HFFc6 (cell line): ENCODE measurements around the gene PARD3B. TPM values are rescaled to one million over a fixed set of nuclear protein-coding genes. Genes with fewer than 3 reads are reported as not detected.

Experiments used
- DNase-seq: peaks from one replicate; pipeline ENCODE4 v3.0.0-alpha.2; 2018
- H3K27ac Mint-ChIP-seq: 2 replicates; pipeline ENCODE4 v1.8.0; 2020; ENCODE audit warnings: mild to moderate bottlenecking, mixed read lengths
- H3K27me3 Mint-ChIP-seq: 2 replicates; pipeline ENCODE4 v1.8.0; 2021; ENCODE audit warnings: mild to moderate bottlenecking, moderate library complexity, mixed read lengths; ENCODE audit not compliant: insufficient read depth
- H3K36me3 Mint-ChIP-seq: 2 replicates; pipeline ENCODE4 v1.8.0; 2021; ENCODE audit warnings: low read depth, mixed read lengths
- H3K4me1 Mint-ChIP-seq: 2 replicates; pipeline ENCODE4 v1.8.0; 2020; ENCODE audit warnings: low read depth, mixed read lengths
- H3K4me3 Mint-ChIP-seq: 2 replicates; pipeline ENCODE4 v1.8.0; 2020; ENCODE audit warnings: mild to moderate bottlenecking, moderate library complexity, mixed read lengths
- H3K9me3 Mint-ChIP-seq: 2 replicates; pipeline ENCODE4 v1.8.0; 2020; ENCODE audit warnings: mild to moderate bottlenecking, mixed read lengths
- CTCF ChIP-seq: fragments of 200-600 bp; sonication (generic); IDR thresholded peaks from 2 replicates; pipeline ENCODE4 v1.5.0; 2021; ENCODE audit warnings: antibody characterized with exemption, mild to moderate bottlenecking
- total RNA-seq, 6 experiments: library from RNA; stranded (reverse); fragmentation: NEBNext Ultra II Directional; extraction: Animal tissue kit (Norgen Biotek cat#: 25700); gene quantifications; 2 replicates in 1 of 6; 3 replicates in 5 of 6; pipeline ENCODE4 v1.2.3, GENCODE V29; 2021

PARD3B gene
- total RNA-seq, 6 experiments from 2014 or later = 14.0 to 22.4 (median 15.3) TPM

GRCh38 chr2:204947405-204947804, 402.1 kb downstream of the PARD3B start:
- DNase-seq = no peak
- no peak for TF ChIP-seq CTCF
- no peak overlapping the region for H3K4me3 Mint-ChIP-seq
- peaks cover 2% of the 10 kb centered on the region for H3K27me3 Mint-ChIP-seq
- H3K9me3 Mint-ChIP-seq = peaks cover 18% of the 10 kb centered on the region
- peaks cover 52% of the 10 kb centered on the region for H3K4me1 Mint-ChIP-seq
- no peak overlapping the region for H3K27ac Mint-ChIP-seq
- peaks cover 19% of the 10 kb centered on the region for H3K36me3 Mint-ChIP-seq

GRCh38 chr2:204948024-204948763, 402.9 kb downstream of the PARD3B start:
- H3K4me1 Mint-ChIP-seq = peaks cover 52% of the 10 kb centered on the region
- H3K27ac Mint-ChIP-seq = no peak overlapping the region
- no peak for TF ChIP-seq CTCF
- peaks cover 2% of the 10 kb centered on the region for H3K27me3 Mint-ChIP-seq
- peaks cover 18% of the 10 kb centered on the region for H3K9me3 Mint-ChIP-seq
- peaks cover 19% of the 10 kb centered on the region for H3K36me3 Mint-ChIP-seq
- no peak for DNase-seq
- no peak overlapping the region for H3K4me3 Mint-ChIP-seq

- Mint-ChIP-seq H3K4me1 (peaks cover 52% of the 10 kb centered on the region), H3K9me3 (peaks cover 14% of the 10 kb centered on the region), H3K36me3 (peaks cover 16% of the 10 kb centered on the region), H3K27me3 (peaks cover 2% of the 10 kb centered on the region), H3K27ac (no peak overlapping the region), H3K4me3 (no peak overlapping the region)
- DNase-seq = no peak
- no peak for TF ChIP-seq CTCF
These were observed 403.5 kb downstream of the PARD3B start for GRCh38 chr2:204948822-204949221.

GRCh38 chr2:204950695-204951346, 405.5 kb downstream of the PARD3B start:
- no peak for TF ChIP-seq CTCF
- Mint-ChIP-seq H3K27ac (peak overlapping the region; percentile 51), H3K36me3 (peaks cover 5% of the 10 kb centered on the region; the same call in 1 of the 2 replicates), H3K9me3 (0 out of 2 replicates have a peak, but pooled peaks cover 3% of the 10 kb centered on the region), H3K4me1 (peaks cover 52% of the 10 kb centered on the region), H3K4me3 (peak overlapping the region; percentile 10; the same call in 1 of the 2 replicates), H3K27me3 (peaks cover 2% of the 10 kb centered on the region; the same call in 1 of the 2 replicates)
- DNase-seq = peak; percentile 52

- Mint-ChIP-seq H3K9me3 (no peaks in the 10 kb centered on the region), H3K4me3 (peak overlapping the region; percentile 27; the same call in 1 of the 2 replicates), H3K4me1 (peaks cover 18% of the 10 kb centered on the region), H3K36me3 (peaks cover 6% of the 10 kb centered on the region; the same call in 1 of the 2 replicates), H3K27me3 (no peaks in the 10 kb centered on the region; the same call in 1 of the 2 replicates), H3K27ac (no peak overlapping the region)
- TF ChIP-seq CTCF = no peak
- no peak for DNase-seq
These were observed 413.1 kb downstream of the PARD3B start for GRCh38 chr2:204958371-204958770.
